IMR-90 (cell line): ENCODE measurements around the gene MAMLD1. TPM values are rescaled to one million over a fixed set of nuclear protein-coding genes. Genes with fewer than 3 reads are reported as not detected.

Experiments used
- ATAC-seq: fragments of 200-7000 bp; cut with Tn5 transposase; 2 replicates; pipeline ENCODE4 v1.9.1; 2020; ENCODE audit warnings: low read depth, mild to moderate bottlenecking, moderate library complexity
- BruUV-seq: library from RNA; stranded (reverse); fragments of 400-500 nt; replicated peaks from 2 replicates; lab custom pipeline; 2021; lab: Mats Ljungman, UMichigan
- CTCF ChIA-PET: fragments of 300-600 bp; formaldehyde crosslinking; extraction: SDS; loops from one replicate; lab custom pipeline; 2021; ENCODE audit warnings: antibody characterized with exemption; lab: Yijun Ruan, JAX
- POLR2A ChIA-PET: fragments of 300-600 bp; sonication (Branson Sonifier 250); formaldehyde crosslinking; loops from one replicate; lab custom pipeline; 2022; ENCODE audit warnings: antibody characterized with exemption; ENCODE audit not compliant: unreplicated experiment; lab: Charles Lee
- DNase-seq: peaks from one replicate; pipeline ENCODE4 v3.0.0; 2013
- H2AFZ ChIP-seq: replicated peaks from 2 replicates; pipeline ENCODE3; 2013; ENCODE audit warnings: low read length, mild to moderate bottlenecking; ENCODE audit not compliant: poor library complexity
- H2AK5ac ChIP-seq: 2 replicates; pipeline ENCODE4 v1.6.1; 2013; ENCODE audit warnings: low read depth, low read length, inconsistent platforms
- H2AK9ac ChIP-seq: replicated peaks from 2 replicates; pipeline ENCODE3; 2013; ENCODE audit warnings: mild to moderate bottlenecking, low read depth, low read length, moderate library complexity; ENCODE audit not compliant: poor library complexity
- H2BK120ac ChIP-seq: 2 replicates; pipeline ENCODE4 v1.6.1; 2013; ENCODE audit warnings: low read depth, low read length, inconsistent platforms
- H2BK15ac ChIP-seq: 3 replicates; pipeline ENCODE4 v1.6.1; 2013; ENCODE audit warnings: low read depth, low read length, inconsistent platforms
- H2BK20ac ChIP-seq: 2 replicates; pipeline ENCODE4 v1.6.1; 2013; ENCODE audit warnings: low read depth, mild to moderate bottlenecking, inconsistent platforms, low read length, moderate library complexity
- H2BK5ac ChIP-seq: 2 replicates; pipeline ENCODE4 v1.6.1; 2013; ENCODE audit warnings: mild to moderate bottlenecking, low read depth, low read length, inconsistent platforms; ENCODE audit not compliant: poor library complexity, severe bottlenecking
- H3K14ac ChIP-seq: replicated peaks from 2 replicates; pipeline ENCODE4 v1.6.1; 2013; ENCODE audit warnings: low read depth, low read length, inconsistent platforms
- H3K18ac ChIP-seq: 2 replicates; pipeline ENCODE4 v1.6.1; 2013; ENCODE audit warnings: low read depth, low read length, control low read depth
- H3K23ac ChIP-seq: 2 replicates; pipeline ENCODE4 v1.6.1; 2013; ENCODE audit warnings: low read depth, low read length, inconsistent platforms
- H3K27ac ChIP-seq: 2 replicates; pipeline ENCODE4 v1.5.1; 2013; ENCODE audit warnings: mild to moderate bottlenecking, control low read depth, low read length; ENCODE audit not compliant: insufficient read depth
- H3K27me3 ChIP-seq: 2 replicates; pipeline ENCODE4 v1.6.1; 2013; ENCODE audit warnings: low read length; ENCODE audit not compliant: control insufficient read depth, insufficient read depth
- H3K36me3 ChIP-seq: 2 replicates; pipeline ENCODE4 v1.6.1; 2013; ENCODE audit warnings: low read length, mixed read lengths; ENCODE audit not compliant: control insufficient read depth, insufficient read depth
- H3K4ac ChIP-seq: 2 replicates; pipeline ENCODE4 v1.6.1; 2013; ENCODE audit warnings: low read depth, low read length, inconsistent platforms
- H3K4me1 ChIP-seq: 2 replicates; pipeline ENCODE4 v1.6.1; 2013; ENCODE audit warnings: low read length, mixed read lengths; ENCODE audit not compliant: control insufficient read depth, insufficient read depth
- H3K4me2 ChIP-seq: 2 replicates; pipeline ENCODE4 v1.6.1; 2013; ENCODE audit warnings: low read depth, mild to moderate bottlenecking, control low read depth, low read length, moderate library complexity
- H3K4me3 ChIP-seq: 2 replicates; pipeline ENCODE4 v1.5.1; 2013; ENCODE audit warnings: low read depth, mild to moderate bottlenecking, control low read depth, low read length, moderate library complexity; ENCODE audit not compliant: insufficient read depth
- H3K56ac ChIP-seq: 2 replicates; pipeline ENCODE4 v1.6.1; 2013; ENCODE audit warnings: low read length, inconsistent platforms; ENCODE audit not compliant: insufficient read depth; ENCODE audit errors: extremely low read depth
- H3K79me1 ChIP-seq, 2 experiments: 2 replicates each; pipeline ENCODE4 v1.6.1; 2013; ENCODE audit warnings: low read length in 2 of 2, inconsistent platforms in 1 of 2, low read depth in 1 of 2
- H3K9ac ChIP-seq: 2 replicates; pipeline ENCODE4 v1.6.1; 2013; ENCODE audit warnings: low read depth, low read length, control low read depth
- H3K9me1 ChIP-seq: 2 replicates; pipeline ENCODE4 v1.6.1; 2013; ENCODE audit warnings: low read length, inconsistent platforms; ENCODE audit not compliant: insufficient read depth
- H3K9me3 ChIP-seq: 2 replicates; pipeline ENCODE4 v1.6.1; 2013; ENCODE audit warnings: low read length; ENCODE audit not compliant: control insufficient read depth, insufficient read depth
- H4K20me1 ChIP-seq: 2 replicates; pipeline ENCODE4 v1.6.1; 2013; ENCODE audit warnings: low read length, inconsistent platforms; ENCODE audit not compliant: insufficient read depth
- H4K5ac ChIP-seq: 2 replicates; pipeline ENCODE4 v1.6.1; 2013; ENCODE audit warnings: mild to moderate bottlenecking, low read depth, low read length, control low read depth
- H4K8ac ChIP-seq, 2 experiments: 2 replicates each; pipeline ENCODE4 v1.6.1; 2013; ENCODE audit warnings: low read depth in 2 of 2, low read length in 2 of 2, control low read depth in 1 of 2, inconsistent platforms in 1 of 2
- H4K91ac ChIP-seq: 2 replicates; pipeline ENCODE4 v1.6.1; 2013; ENCODE audit warnings: low read depth, low read length, inconsistent platforms; ENCODE audit not compliant: insufficient read depth
- CEBPB ChIP-seq: IDR thresholded peaks from 2 replicates; pipeline ENCODE4 v1.6.1; 2012; ENCODE audit warnings: low read depth, low read length, improper control_type of control experiment
- CHD1 ChIP-seq: IDR thresholded peaks from 2 replicates; pipeline ENCODE4 v1.6.1; 2012; ENCODE audit warnings: low read depth, low read length, improper control_type of control experiment
- ELK1 ChIP-seq: fragments of 150-350 bp; IDR thresholded peaks from 2 replicates; pipeline ENCODE4 v1.6.1; 2016; ENCODE audit warnings: low read depth, mild to moderate bottlenecking, low read length, moderate library complexity, borderline replicate concordance
- FOS ChIP-seq: fragments of 150-350 bp; IDR thresholded peaks from 2 replicates; pipeline ENCODE4 v1.6.1; 2016; ENCODE audit warnings: low read depth, low read length
- MAFK ChIP-seq: IDR thresholded peaks from 2 replicates; pipeline ENCODE4 v1.6.1; 2012; ENCODE audit warnings: low read depth, low read length, improper control_type of control experiment
- MAZ ChIP-seq: IDR thresholded peaks from 2 replicates; pipeline ENCODE4 v1.6.1; 2012; ENCODE audit warnings: low read depth, mild to moderate bottlenecking, low read length, improper control_type of control experiment, moderate library complexity, borderline replicate concordance
- MXI1 ChIP-seq: IDR thresholded peaks from 2 replicates; pipeline ENCODE4 v1.6.1; 2012; ENCODE audit warnings: low read depth, mild to moderate bottlenecking, low read length, moderate library complexity, borderline replicate concordance
- NFE2L2 ChIP-seq: fragments of 150-350 bp; IDR thresholded peaks from 2 replicates; pipeline ENCODE4 v1.6.1; 2016; ENCODE audit warnings: low read depth, mild to moderate bottlenecking, low read length
- RAD21 ChIP-seq: IDR thresholded peaks from 2 replicates; pipeline ENCODE4 v1.6.1; 2012; ENCODE audit warnings: low read length, improper control_type of control experiment
- RCOR1 ChIP-seq: IDR thresholded peaks from 2 replicates; pipeline ENCODE4 v1.6.1; 2012; ENCODE audit warnings: mild to moderate bottlenecking, low read length, improper control_type of control experiment; ENCODE audit not compliant: insufficient replicate concordance
- RFX5 ChIP-seq: IDR thresholded peaks from 2 replicates; pipeline ENCODE4 v1.8.0; 2012; ENCODE audit warnings: low read depth, mild to moderate bottlenecking, low read length, moderate library complexity
- SMC3 ChIP-seq: fragments of 150-350 bp; IDR thresholded peaks from 2 replicates; pipeline ENCODE4 v1.6.1; 2016; ENCODE audit warnings: low read depth, mild to moderate bottlenecking, antibody characterized with exemption, low read length, moderate library complexity
- USF2 ChIP-seq: fragments of 150-350 bp; IDR thresholded peaks from 2 replicates; pipeline ENCODE4 v1.6.1; 2017; ENCODE audit warnings: mild to moderate bottlenecking, antibody characterized with exemption, low read length, low read depth
- WGBS, 2 experiments: methylation state at CpG; one replicate each; pipeline versions ENCODE4 v1.1.5 to v1.1.7; 2013; ENCODE audit warnings: missing lambda C conversion rate in 2 of 2; ENCODE audit not compliant: insufficient read length in 1 of 2; ENCODE audit errors: extremely low coverage in 2 of 2; 5-methylcytosine and 5-hydroxymethylcytosine counted together
- dilution Hi-C: fragments of 300-500 bp; cut with HindIII; formaldehyde crosslinking; loops from one replicate; pipeline ENCODE4 v1.14.3; 2018; ENCODE audit warnings: low sequenced_read_pairs; ENCODE audit not compliant: unreplicated experiment
- in situ Hi-C: fragments of 300-500 bp; cut with MboI; formaldehyde crosslinking; loops from 3 replicates; pipeline ENCODE4 v1.14.3; 2019; ENCODE audit warnings: low sequenced_read_pairs, inconsistent platforms, mixed read lengths
- intact Hi-C: fragments of 100-400 bp; cut with micrococcal nuclease; formaldehyde crosslinking; loops from 2 replicates; pipeline ENCODE4 v1.10.0; 2022
- polyA plus RNA-seq, 3 experiments: library from polyadenylated mRNA; depleted of rRNA; stranded (reverse); fragments of >200 nt; gene quantifications; 2 replicates each; pipeline ENCODE4 v1.2.3, GENCODE V29; 2012; ENCODE audit warnings: low replicate concordance in 1 of 3
- total RNA-seq: library from RNA; depleted of rRNA; stranded (reverse); fragments of >200 nt; gene quantifications from 2 replicates; pipeline ENCODE4 v1.2.3, GENCODE V29; 2012

MAMLD1 gene
- total and polyA plus RNA-seq, 2 of the 4 experiments (the other 2 are of a cell fraction): 1.4 to 11.0 TPM

- TF ChIP-seq MAZ (no peak), SMC3 (no peak), RAD21 (no peak)
Observed at GRCh38 chrX:150329282-150329681, 33.8 kb upstream of the MAMLD1 start (continued).

GRCh38 chrX:150329868-150330267, 33.2 kb upstream of the MAMLD1 start:
- DNase-seq: peak; percentile 26
- Histone ChIP-seq H3K14ac (no peak overlapping the region), H3K23ac (no peak overlapping the region), H2AK9ac (no peak overlapping the region), H3K4ac (no peak overlapping the region), H3K9me1 (no peaks in the 10 kb centered on the region), H3K4me2 (no peak overlapping the region), H2BK15ac (no peak overlapping the region), H3K27ac (no peak overlapping the region), H2BK20ac (no peak overlapping the region), H4K91ac (no peak overlapping the region), H3K9ac (no peak overlapping the region), H3K9me3 (no peaks in the 10 kb centered on the region), H4K5ac (no peak overlapping the region), H2AFZ (no peak overlapping the region), H3K79me1 (no peaks in the 10 kb centered on the region), H4K8ac (no peak overlapping the region), H2BK120ac (no peak overlapping the region), H3K56ac (no peak overlapping the region), H3K27me3 (no peaks in the 10 kb centered on the region; the same call in 1 of the 2 replicates), H4K20me1 (no peaks in the 10 kb centered on the region), H3K4me3 (no peak overlapping the region), H3K18ac (no peak overlapping the region), H2BK5ac (no peak overlapping the region), H3K4me1 (peaks cover 7% of the 10 kb centered on the region), H3K36me3 (no peaks in the 10 kb centered on the region), H2AK5ac (no peak overlapping the region)
- intact Hi-C loops (no loop called here), dilution Hi-C loops (no loop called here), in situ Hi-C loops (no loop called here)
- no peak for TF ChIP-seq MXI1
- TF ChIP-seq CEBPB: no peak
- no peak for TF ChIP-seq SMC3
- TF ChIP-seq NFE2L2: no peak
- TF ChIP-seq FOS: no peak
- no peak for TF ChIP-seq RCOR1
- no peak for TF ChIP-seq MAFK
- TF ChIP-seq MAZ: no peak
- no peak for TF ChIP-seq CHD1
- no peak for TF ChIP-seq ELK1
- TF ChIP-seq RFX5: no peak
- TF ChIP-seq USF2: no peak
- no peak for TF ChIP-seq RAD21
- POLR2A ChIA-PET: no interaction called here
- WGBS, 2 experiments: no CpG with 5 or more reads among the region's 2 CpGs
- ATAC-seq: no peak
- CTCF ChIA-PET: no interaction called here
- no TSS peak for BruUV-seq
